ENCODE data around the gene TTC28.

The TTC28 gene

DNA sequence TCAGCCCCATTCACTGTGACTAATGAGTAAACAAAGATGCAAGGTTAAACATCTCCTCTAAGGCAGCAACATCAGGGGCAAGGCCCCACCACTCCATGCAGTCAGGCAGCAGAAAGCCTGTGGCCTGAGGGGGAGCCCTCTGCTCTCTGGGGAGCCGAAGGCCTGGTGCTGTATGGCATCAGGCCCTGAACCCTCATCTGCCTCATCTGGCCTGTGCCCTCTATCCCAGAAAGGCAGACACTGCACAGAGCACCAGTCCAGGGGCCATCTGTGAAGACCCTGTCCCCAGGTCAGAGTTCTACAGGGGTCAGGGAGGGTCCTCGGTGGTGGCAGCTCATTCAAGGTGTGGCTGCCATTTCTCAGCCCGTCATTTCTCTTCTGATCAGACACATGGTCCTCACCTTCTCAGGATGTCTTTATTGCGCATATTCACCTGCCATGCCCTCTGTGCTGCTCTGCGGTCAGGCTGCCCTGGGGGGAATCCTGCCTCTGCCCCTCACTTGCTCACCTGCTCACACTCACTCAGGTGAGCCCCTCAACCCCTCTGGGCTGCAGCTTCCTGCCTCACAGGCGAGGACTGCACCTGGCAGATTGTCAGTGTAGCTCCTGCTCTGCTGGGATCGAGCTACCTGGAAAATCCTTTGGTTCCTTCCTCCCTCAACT is 657.5 kb downstream of the TTC28 start:
- Histone ChIP-seq H3K36me3 (ENCODE audit: insufficient read depth, low read length) (no peaks in the 10 kb centered on the region), H2AFZ (ENCODE audit: low read length, unreplicated experiment) (no peak overlapping the region), H3K4me1 (ENCODE audit: control insufficient read depth, insufficient read depth, low read length, unreplicated experiment) (peaks cover 11% of the 10 kb centered on the region), H3K27me3 (ENCODE audit: insufficient read depth, low read length) (no peaks in the 10 kb centered on the region), H3K27ac (ENCODE audit: low read depth, low read length) (no peak overlapping the region), H3K79me2 (ENCODE audit: control insufficient read depth, insufficient read depth, low read length, unreplicated experiment) (no peaks in the 10 kb centered on the region), H3K4me3 (ENCODE audit: low read depth, low read length) (no peak overlapping the region)

DNA sequence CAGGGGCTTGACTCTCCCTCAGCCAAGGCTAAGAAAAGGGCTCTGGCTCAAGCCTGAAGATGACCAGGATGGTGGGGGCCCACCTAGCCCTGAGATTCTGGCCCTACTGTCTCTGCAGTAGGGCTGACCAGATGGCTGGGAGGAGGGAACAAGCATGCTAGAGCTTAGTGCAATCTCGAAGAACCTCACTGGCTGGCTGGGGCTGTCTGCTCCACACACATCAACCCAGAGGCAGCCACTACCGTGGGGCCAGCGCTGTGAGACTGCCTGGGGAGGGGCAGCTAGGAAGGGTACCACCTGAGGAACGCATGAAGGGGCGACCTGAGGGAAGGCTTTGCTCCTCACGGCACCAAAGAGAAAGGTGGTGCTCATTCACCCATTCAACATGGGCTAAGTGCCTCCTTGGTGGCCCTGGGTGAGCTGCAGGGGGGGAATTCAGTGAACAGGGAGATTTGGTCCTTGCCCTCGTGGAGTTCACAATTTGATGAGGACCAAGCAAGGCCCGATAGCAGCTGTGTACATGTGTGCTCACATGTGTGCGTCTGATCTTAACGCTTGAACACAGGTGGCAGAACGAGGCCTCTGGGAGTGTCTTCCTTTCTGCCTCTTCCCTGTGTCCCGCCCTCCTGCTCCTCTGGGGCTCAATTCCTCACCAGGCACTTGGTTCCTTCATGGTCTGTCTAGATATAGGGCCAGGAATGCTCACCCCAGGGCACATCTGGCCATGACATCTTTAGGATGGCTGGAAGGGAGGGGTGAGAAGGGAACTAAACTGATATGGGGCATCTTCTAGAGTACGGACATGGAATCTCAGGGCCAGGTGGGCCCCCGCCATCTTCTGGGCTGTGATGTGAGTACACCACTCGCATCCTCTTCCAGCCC is 658.3 kb downstream of the TTC28 start:
- H3K4me3 ChIP-seq (ENCODE audit: low read depth, low read length) = no peak overlapping the region
- no peaks in the 10 kb centered on the region for H3K27me3 ChIP-seq (ENCODE audit: insufficient read depth, low read length)
- H3K36me3 ChIP-seq (ENCODE audit: insufficient read depth, low read length) = no peaks in the 10 kb centered on the region
- no peaks in the 10 kb centered on the region for H3K79me2 ChIP-seq (ENCODE audit: control insufficient read depth, insufficient read depth, low read length, unreplicated experiment)
- no peak overlapping the region for H2AFZ ChIP-seq (ENCODE audit: low read length, unreplicated experiment)
- H3K4me1 ChIP-seq (ENCODE audit: control insufficient read depth, insufficient read depth, low read length, unreplicated experiment) = peaks cover 11% of the 10 kb centered on the region
- no peak overlapping the region for H3K27ac ChIP-seq (ENCODE audit: low read depth, low read length)

DNA sequence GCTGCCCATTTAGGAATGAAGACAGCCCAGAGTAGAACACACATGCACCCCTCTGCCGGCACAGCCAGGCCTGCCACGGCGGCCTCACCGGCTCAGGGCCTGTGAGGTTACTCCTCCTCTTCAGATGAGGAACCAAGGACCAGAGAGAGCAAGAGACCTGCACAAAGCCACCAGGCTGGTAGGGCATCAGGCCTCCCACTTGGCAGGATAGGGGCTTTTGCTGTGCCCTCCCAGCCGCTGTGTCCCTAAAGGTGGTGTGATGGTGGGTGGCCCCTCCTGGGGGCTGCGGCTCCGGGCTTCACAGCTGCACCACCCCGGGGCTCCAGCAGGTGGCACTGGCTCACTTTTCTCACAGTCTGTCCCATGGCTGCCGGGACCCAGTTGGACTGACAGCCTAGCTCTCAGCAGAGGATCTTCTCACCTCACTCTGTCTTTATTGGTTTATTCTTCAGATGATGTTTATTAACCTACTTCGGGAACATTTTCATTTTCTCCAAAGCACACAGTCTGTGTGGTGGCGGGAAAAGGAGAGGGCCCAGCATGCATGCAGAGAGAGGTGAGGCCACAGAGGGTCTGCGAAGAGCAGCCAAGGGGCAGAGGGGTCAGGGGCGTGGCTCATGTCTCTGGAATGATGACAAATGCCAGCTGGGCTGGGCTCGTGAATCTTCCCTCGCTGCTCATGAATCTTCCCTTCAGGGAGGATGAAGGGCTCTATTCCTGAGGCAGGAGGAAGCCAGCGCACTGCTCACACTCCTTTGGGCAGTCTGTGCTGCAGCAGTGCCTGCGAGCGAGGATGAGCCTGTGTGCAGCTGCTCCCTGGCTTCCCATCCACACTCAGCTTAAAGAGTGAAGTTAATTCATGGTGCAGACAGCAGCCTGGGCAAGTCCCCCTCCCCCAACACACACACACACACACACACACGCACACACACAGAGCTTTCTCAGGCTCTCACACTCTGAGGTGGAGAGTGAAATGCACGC is 659.5 kb downstream of the TTC28 start:
- Histone ChIP-seq H3K4me1 (ENCODE audit: control insufficient read depth, insufficient read depth, low read length, unreplicated experiment) (peaks cover 11% of the 10 kb centered on the region), H3K36me3 (ENCODE audit: insufficient read depth, low read length) (no peaks in the 10 kb centered on the region), H2AFZ (ENCODE audit: low read length, unreplicated experiment) (no peak overlapping the region), H3K79me2 (ENCODE audit: control insufficient read depth, insufficient read depth, low read length, unreplicated experiment) (no peaks in the 10 kb centered on the region), H3K27ac (ENCODE audit: low read depth, low read length) (no peak overlapping the region), H3K4me3 (ENCODE audit: low read depth, low read length) (peak overlapping the region; percentile 27; the same call in 1 of the 2 replicates), H3K27me3 (ENCODE audit: insufficient read depth, low read length) (no peaks in the 10 kb centered on the region)

DNA sequence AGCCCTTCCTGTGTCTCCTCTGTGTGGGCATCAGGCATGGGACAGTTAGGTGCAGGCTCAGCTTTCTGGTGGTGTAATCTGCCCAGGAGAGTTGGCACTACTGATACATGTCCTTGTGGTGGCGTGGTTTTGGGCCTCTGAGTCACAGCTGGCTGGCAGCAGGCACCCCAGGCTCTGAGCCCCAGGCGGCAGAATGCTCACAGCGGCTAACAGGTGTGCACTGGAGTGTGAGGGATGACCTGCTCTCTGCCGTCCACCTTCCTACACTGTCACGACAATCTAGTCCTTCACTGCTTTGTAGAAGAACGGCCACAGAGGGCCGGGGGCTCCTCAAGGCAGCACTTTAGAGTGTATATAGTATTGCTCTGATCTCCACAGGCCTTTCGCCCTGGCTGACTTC is 660.3 kb downstream of the TTC28 start:
- H3K27ac ChIP-seq (ENCODE audit: low read depth, low read length) = no peak overlapping the region
- no peaks in the 10 kb centered on the region for H3K27me3 ChIP-seq (ENCODE audit: insufficient read depth, low read length)
- H2AFZ ChIP-seq (ENCODE audit: low read length, unreplicated experiment) = no peak overlapping the region
- H3K4me3 ChIP-seq (ENCODE audit: low read depth, low read length) = no peak overlapping the region
- H3K4me1 ChIP-seq (ENCODE audit: control insufficient read depth, insufficient read depth, low read length, unreplicated experiment) = peaks cover 11% of the 10 kb centered on the region
- H3K79me2 ChIP-seq (ENCODE audit: control insufficient read depth, insufficient read depth, low read length, unreplicated experiment) = no peaks in the 10 kb centered on the region
- H3K36me3 ChIP-seq (ENCODE audit: insufficient read depth, low read length) = no peaks in the 10 kb centered on the region

DNA sequence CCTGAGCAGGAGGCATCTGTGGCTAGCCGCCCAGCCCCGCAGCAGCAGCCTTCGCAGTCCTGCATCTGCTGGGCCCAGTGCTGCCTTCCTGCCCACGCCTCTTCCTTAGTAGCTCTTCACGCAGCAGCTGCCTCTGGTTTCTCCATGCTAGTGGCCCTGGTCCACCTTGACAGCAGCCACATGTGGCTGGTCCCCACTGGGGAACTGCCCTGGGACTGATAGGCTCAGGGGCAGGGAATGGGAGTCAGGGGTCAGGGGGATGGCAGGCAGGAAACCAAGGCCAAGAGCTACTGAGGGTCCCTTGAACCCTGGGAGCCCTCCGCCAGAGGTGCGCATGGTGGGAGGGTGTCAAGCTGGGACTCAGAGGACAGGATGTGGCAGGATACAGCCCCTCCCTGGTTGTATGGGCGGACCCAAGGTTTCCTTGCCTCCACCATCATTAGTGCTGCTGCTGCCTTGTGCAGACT is 661.1 kb downstream of the TTC28 start:
- Histone ChIP-seq H3K27ac (ENCODE audit: low read depth, low read length) (no peak overlapping the region), H3K36me3 (ENCODE audit: insufficient read depth, low read length) (no peaks in the 10 kb centered on the region), H3K4me3 (ENCODE audit: low read depth, low read length) (no peak overlapping the region), H3K27me3 (ENCODE audit: insufficient read depth, low read length) (no peaks in the 10 kb centered on the region), H3K79me2 (ENCODE audit: control insufficient read depth, insufficient read depth, low read length, unreplicated experiment) (no peaks in the 10 kb centered on the region), H3K4me1 (ENCODE audit: control insufficient read depth, insufficient read depth, low read length, unreplicated experiment) (peaks cover 11% of the 10 kb centered on the region), H2AFZ (ENCODE audit: low read length, unreplicated experiment) (no peak overlapping the region)

DNA sequence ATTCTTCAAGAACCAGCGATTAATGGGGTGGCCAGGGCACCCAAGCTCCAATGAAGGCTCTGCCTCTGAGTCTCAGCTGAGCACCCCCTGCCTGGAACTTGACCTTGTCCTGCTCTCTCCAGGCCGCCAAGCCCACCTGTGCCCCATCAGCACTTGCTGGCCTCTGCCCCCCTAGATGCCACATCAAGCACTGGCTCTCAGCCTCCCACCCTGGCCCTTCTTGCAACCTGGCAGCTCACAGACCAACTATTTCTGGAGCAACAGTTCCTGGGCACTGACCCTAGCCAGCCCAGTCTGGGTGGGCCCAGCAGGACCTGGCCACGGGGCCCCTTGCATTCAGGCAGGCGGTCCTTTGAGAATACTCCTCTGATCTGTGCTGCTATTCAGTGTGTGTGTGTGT is 661.8 kb downstream of the TTC28 start:
- Histone ChIP-seq H3K79me2 (ENCODE audit: control insufficient read depth, insufficient read depth, low read length, unreplicated experiment) (no peaks in the 10 kb centered on the region), H3K27me3 (ENCODE audit: insufficient read depth, low read length) (no peaks in the 10 kb centered on the region), H3K27ac (ENCODE audit: low read depth, low read length) (no peak overlapping the region), H3K4me3 (ENCODE audit: low read depth, low read length) (no peak overlapping the region), H3K4me1 (ENCODE audit: control insufficient read depth, insufficient read depth, low read length, unreplicated experiment) (peaks cover 11% of the 10 kb centered on the region), H2AFZ (ENCODE audit: low read length, unreplicated experiment) (no peak overlapping the region), H3K36me3 (ENCODE audit: insufficient read depth, low read length) (no peaks in the 10 kb centered on the region)

DNA sequence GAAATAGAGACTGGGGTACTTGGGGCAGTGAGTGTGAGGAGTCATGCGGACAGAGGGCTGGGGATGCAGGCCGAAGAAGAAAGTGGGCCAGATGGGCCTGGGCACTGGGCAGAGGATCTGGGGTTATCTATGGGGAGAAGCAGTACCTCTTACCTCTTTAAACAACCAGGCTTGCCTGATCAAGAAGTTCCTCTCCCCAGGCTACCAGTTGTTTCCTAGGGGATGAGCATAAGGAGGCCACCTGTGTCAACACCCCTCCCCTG is 662.2 kb downstream of the TTC28 start:
- peaks cover 11% of the 10 kb centered on the region for H3K4me1 ChIP-seq (ENCODE audit: control insufficient read depth, insufficient read depth, low read length, unreplicated experiment)
- H2AFZ ChIP-seq (ENCODE audit: low read length, unreplicated experiment) = no peak overlapping the region
- H3K27me3 ChIP-seq (ENCODE audit: insufficient read depth, low read length) = no peaks in the 10 kb centered on the region
- no peaks in the 10 kb centered on the region for H3K36me3 ChIP-seq (ENCODE audit: insufficient read depth, low read length)
- H3K79me2 ChIP-seq (ENCODE audit: control insufficient read depth, insufficient read depth, low read length, unreplicated experiment) = no peaks in the 10 kb centered on the region
- no peak overlapping the region for H3K27ac ChIP-seq (ENCODE audit: low read depth, low read length)
- H3K4me3 ChIP-seq (ENCODE audit: low read depth, low read length) = no peak overlapping the region

DNA sequence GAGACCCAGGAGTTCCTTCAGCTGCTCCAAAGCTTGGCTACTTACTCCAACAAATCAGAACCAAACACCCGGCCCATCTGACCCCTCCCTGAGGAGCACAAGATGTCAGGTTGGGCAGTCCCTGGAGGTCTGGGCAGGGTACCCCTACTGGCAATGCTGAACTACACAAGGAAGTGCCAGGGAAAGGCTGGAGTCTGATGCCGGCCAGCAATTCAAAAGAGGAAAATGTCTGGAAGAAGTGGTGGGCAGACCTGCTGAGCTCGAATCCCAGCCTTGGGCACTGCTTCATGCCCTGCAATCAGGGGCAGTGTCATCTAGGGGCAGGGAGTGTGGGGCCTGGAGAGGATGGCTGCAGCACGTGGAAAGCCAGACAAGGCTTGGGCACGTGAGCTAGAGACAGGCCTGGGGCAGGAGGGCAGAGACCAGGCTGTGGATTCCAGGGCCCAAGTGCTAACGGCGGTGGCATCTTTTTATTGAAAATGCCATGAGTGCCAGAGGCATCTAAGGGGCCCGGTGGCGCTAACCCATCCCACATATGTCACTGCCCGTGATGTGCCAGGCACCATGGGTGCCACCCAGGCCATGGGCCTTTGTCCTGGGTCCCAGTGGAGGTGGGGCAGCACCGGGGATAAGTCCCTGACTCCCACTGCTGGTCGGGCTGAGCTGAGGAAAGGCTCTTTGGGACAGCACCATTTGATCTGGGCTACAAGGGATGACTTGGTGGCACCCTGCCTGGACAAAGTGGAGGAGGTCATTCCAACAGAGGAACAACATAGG is 662.7 kb downstream of the TTC28 start:
- Histone ChIP-seq H3K4me3 (ENCODE audit: low read depth, low read length) (no peak overlapping the region), H3K79me2 (ENCODE audit: control insufficient read depth, insufficient read depth, low read length, unreplicated experiment) (no peaks in the 10 kb centered on the region)

DNA sequence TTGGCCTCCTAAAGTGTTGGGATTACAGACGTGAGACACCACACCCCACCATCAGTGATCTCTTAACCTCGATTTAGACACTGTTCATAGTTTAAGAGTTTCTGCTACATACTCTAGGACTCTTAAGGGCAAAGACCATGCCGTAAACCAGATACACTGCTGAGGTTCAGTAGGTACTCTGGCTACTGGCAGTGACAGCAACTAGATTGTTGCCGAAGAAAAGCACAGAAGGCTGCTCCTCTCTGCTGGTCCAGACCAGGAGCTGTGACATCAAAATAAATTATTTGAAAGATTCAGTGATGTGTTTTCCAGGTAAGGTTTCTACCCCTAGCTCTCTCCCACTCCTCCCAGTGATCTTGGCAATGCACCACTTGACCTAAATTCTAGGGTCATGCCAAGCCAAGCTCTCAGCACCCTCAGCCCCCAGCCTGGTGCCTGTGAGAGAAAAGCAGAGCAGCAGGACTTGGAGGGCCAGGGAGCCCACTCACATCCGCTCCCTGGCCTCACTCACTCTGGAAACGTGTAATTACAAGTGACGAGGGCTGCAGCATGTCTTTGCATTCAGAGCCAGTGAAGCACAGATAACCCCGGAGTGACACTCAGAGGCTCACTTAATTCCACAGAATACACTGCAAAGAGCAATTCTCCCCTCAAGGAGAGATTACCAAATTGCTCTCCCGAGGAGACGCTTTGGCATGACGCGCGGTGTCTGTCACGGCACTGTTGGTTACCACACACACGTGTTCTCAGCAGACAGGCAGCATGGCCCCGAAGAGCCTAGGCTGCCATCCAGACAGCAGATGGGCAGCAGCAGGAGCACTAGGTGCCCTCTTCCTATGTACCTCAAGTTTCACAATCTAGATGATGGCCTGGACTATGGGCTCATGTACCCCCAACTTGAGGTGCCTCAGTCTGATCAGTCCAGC is 663.7 kb downstream of the TTC28 start:
- Histone ChIP-seq H3K27ac (ENCODE audit: low read depth, low read length) (no peak overlapping the region), H3K4me1 (ENCODE audit: control insufficient read depth, insufficient read depth, low read length, unreplicated experiment) (peaks cover 11% of the 10 kb centered on the region), H3K36me3 (ENCODE audit: insufficient read depth, low read length) (no peaks in the 10 kb centered on the region), H3K4me3 (ENCODE audit: low read depth, low read length) (no peak overlapping the region), H3K79me2 (ENCODE audit: control insufficient read depth, insufficient read depth, low read length, unreplicated experiment) (no peaks in the 10 kb centered on the region), H3K27me3 (ENCODE audit: insufficient read depth, low read length) (no peaks in the 10 kb centered on the region), H2AFZ (ENCODE audit: low read length, unreplicated experiment) (no peak overlapping the region)

More for the DNA sequence above, 662.7 kb downstream of the TTC28 start:
- Histone ChIP-seq H3K36me3 (ENCODE audit: insufficient read depth, low read length) (no peaks in the 10 kb centered on the region), H2AFZ (ENCODE audit: low read length, unreplicated experiment) (no peak overlapping the region), H3K4me1 (ENCODE audit: control insufficient read depth, insufficient read depth, low read length, unreplicated experiment) (peaks cover 11% of the 10 kb centered on the region), H3K27me3 (ENCODE audit: insufficient read depth, low read length) (no peaks in the 10 kb centered on the region), H3K27ac (ENCODE audit: low read depth, low read length) (no peak overlapping the region)
